AG10803 (cell line): ENCODE measurements around the gene HAGH.

Experiments
- DNase-seq: peaks from one replicate; pipeline ENCODE4 v3.0.0; 2010; ENCODE audit warnings: low read depth
- H3K4me3 ChIP-seq: 2 replicates; pipeline ENCODE4 v1.5.1; 2011; ENCODE audit warnings: mild to moderate bottlenecking, low read length, control low read depth
- CTCF ChIP-seq: conservative IDR thresholded peaks from 2 replicates; pipeline ENCODE4 v1.5.1; 2011; ENCODE audit warnings: mild to moderate bottlenecking, low read length, control low read depth, inconsistent platforms

The HAGH gene

GRCh38 chr16:1775006-1775845 lies 51.4 kb downstream of the HAGH start:
- TF ChIP-seq CTCF = no peak
- DNase-seq = no peak
- no peak overlapping the region for H3K4me3 ChIP-seq

- no peak for DNase-seq
- peak overlapping the region; percentile 76 for H3K4me3 ChIP-seq
- TF ChIP-seq CTCF = no peak
Measured at GRCh38 chr16:1774448-1774780, 52.2 kb downstream of the HAGH start.

- peak overlapping the region; percentile 76 for H3K4me3 ChIP-seq
- TF ChIP-seq CTCF = no peak
- DNase-seq = peak; percentile 50
Measured at GRCh38 chr16:1773703-1774447, 52.8 kb downstream of the HAGH start.

GRCh38 chr16:1772908-1773702 lies 53.5 kb downstream of the HAGH start, which contains the start of gene MRPS34:
Gene MRPS34, minus strand, starts transcription at chr16:1773134. Its CDS starts 15 bp downstream, at chr16:1773119.
- DNase-seq = peak; percentile 80
- peak; percentile 52 for TF ChIP-seq CTCF
- H3K4me3 ChIP-seq = peak within 1 kb of the TSS; percentile 76

- TF ChIP-seq CTCF = no peak
- DNase-seq = no peak
- peak within 1 kb of the TSS; percentile 76 for H3K4me3 ChIP-seq
Measured at GRCh38 chr16:1772362-1772907, 54.2 kb downstream of the HAGH start, which contains the start of gene EME2. Gene EME2, plus strand, starts transcription at chr16:1772810. Its CDS starts 418 bp downstream, at chr16:1773228.

GRCh38 chr16:1771864-1772361 lies 54.7 kb downstream of the HAGH start:
- no peak for DNase-seq
- no peak for TF ChIP-seq CTCF

More at GRCh38 chr16:1771864-1772361, 54.7 kb downstream of the HAGH start:
- H3K4me3 ChIP-seq = peak overlapping the region; percentile 76
